HL-60/S4 treated with retinoic acid at 250 ng/mL for 4 days and 3 days (cell line): ENCODE data around the gene KRTAP10-1.
"Not testable (repeated sequence)": the region's sequence is repeated elsewhere in the genome, so short reads cannot be mapped to it uniquely, and the experiment has no call there.

ENCODE experiments used
- in situ Hi-C: fragments of 300-500 bp; cut with MboI; formaldehyde crosslinking; loops from 2 replicates; pipeline ENCODE4 v1.7.0; 2022; ENCODE audit warnings: low sequenced_read_pairs

Gene KRTAP10-1

GRCh38 chr21:44571296-44571695 lies 31.3 kb upstream of the KRTAP10-1 start:
- in situ Hi-C loops: no loop called here

GRCh38 chr21:44569861-44570517 lies 30.0 kb upstream of the KRTAP10-1 start:
- in situ Hi-C loops: no loop called here

- in situ Hi-C loops: no loop called here
These were observed 28.9 kb upstream of the KRTAP10-1 start for GRCh38 chr21:44568667-44569556.

DNA sequence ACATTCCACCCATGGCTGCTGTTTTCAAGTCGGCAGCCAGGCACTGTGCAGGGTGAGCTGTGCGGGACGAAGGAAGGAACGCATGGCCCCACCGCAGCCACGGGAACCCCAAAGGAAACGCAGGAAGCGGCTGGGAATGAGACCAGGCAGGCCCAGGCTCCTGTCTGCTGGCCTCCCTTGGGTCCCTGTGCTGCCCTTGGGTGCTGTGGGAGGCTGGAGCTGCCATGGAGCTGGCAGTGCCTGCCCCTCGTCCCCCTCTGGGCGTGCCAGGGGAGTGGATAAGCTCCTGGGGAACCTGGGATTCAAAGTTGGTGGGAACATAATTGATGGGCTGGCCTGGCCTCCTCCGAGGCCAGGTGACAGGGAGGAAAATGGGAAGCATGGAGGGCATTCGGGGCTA lies 28.3 kb upstream of the KRTAP10-1 start:
- in situ Hi-C loops: no loop called here

GRCh38 chr21:44567481-44568171 lies 27.6 kb upstream of the KRTAP10-1 start:
- in situ Hi-C loops: no loop called here

- in situ Hi-C loops: no loop called here
These were observed 26.4 kb upstream of the KRTAP10-1 start for GRCh38 chr21:44566403-44566802.

- in situ Hi-C loops: no loop called here
These were observed 25.0 kb upstream of the KRTAP10-1 start for GRCh38 chr21:44564886-44565598.

DNA sequence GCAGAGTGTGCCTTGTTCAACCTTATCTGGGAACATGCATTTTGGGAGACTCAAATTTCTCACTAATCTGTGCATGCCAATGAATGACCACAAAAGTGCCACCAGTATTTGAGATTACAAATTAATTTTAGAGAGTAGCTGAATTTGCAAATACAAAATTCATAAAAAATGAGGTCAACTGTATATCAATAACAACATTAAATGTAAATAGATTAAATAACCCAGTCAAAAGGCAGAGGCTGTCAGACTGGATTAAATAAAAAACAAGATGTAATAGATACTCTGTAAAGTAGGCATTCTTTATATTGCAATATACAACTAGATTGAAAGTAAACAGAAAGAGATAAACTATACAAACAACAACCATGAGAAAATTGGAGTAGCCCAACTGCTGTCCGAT lies 24.1 kb upstream of the KRTAP10-1 start:
- in situ Hi-C loops: no loop called here

DNA sequence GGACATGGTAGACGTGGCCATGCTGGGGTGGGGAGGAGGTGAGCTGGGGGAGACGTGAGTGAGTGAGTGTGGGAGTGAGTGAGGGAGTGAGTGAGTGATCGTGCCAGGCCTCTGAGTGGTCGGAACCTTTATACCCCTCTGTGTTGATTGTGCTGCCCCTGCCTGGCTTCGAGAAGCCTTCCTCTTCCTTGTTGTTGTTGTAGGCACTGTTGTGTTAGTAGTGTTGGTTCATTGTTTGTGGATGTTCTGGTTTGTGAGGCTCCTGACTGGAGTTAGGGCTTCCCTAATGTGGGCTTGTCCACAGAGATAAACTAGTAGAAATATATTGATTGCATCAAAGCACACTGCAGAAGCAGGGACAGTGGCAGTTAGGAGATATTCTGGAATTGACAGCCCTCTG lies 18.7 kb upstream of the KRTAP10-1 start, which contains the start of gene KRTAP10-3:
Gene KRTAP10-3 (minus strand): TSS at position 101 of the 400 bp plus-strand sequence. CDS start 80 bp downstream, at position 21.
- in situ Hi-C loops: no loop called here

GRCh38 chr21:44558329-44558675 lies 18.3 kb upstream of the KRTAP10-1 start:
- in situ Hi-C loops: not testable (repeated sequence)

DNA sequence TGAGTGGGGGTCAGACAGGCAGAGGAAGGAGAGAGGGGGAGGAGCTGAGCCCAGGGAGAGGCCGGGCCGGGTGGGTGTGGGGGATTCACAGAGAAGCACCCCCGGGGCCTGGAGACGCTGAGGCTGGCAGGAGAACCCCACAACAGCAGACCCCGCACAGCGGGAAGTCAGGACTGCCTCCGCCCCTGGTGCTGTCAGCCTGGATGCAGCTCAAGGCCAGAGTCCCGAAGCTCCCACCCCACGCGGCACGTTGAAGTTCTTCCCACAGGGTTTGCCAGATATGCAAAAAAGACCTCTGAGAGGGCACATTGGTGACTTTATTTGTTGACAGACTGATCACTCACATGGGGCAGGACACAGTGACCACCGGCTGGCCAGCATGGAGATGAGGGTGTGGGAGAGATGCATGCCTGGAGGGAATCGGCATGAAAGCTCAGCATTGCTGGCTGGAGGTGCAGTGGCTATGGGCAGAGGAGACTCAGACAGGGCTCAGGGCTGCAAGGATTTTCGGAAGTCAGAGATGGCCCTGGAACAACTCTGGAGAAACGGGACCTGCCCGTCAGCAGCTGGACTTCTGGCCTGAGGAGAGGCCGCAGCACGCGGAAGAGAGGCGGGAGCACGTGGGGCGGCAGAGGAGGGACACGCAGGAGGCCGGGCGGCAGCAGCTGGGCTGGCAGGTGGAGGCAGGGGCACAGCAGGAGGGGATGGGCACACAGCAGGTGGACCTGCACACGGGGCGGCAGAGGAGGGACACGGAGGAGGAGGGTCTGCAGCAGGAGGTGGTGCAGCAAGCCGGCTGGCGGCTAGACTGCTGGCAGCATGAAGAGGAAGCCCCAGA lies 17.7 kb upstream of the KRTAP10-1 start:
- in situ Hi-C loops: no loop called here

- in situ Hi-C loops: no loop called here
These were observed 16.9 kb upstream of the KRTAP10-1 start for GRCh38 chr21:44556879-44557278.

DNA sequence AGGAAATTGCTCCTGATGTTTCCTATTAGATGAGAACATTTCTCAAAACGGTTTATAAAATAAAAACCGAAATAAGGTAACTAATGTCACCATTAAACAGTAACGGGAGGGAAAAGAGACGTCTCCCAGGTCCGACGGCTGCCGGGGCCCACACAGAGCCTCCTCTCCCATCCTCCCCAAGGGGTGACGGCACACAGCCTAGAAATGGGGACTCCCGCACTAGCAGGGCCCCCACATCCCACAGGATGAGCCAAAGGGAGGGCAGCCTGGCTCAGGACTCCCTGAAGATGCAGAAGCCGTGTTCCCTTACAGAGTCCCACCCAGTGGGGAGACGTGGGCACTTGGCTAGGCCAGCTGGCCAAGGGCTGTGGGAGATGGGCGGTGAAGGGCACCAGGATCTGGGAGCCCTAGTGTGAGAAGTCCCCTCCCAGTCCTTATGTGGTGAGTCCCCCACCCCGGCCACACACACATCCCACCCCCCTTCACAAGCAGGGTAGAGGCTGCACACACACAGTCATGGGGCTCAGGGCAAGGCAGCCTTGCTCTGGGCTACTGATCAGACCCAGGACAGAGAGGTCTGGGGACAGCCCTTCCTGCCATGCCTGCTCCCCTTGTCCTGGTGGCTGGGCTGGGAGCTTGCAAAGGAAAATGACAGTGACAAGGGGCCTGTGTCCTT lies 15.3 kb upstream of the KRTAP10-1 start:
- in situ Hi-C loops: no loop called here

DNA sequence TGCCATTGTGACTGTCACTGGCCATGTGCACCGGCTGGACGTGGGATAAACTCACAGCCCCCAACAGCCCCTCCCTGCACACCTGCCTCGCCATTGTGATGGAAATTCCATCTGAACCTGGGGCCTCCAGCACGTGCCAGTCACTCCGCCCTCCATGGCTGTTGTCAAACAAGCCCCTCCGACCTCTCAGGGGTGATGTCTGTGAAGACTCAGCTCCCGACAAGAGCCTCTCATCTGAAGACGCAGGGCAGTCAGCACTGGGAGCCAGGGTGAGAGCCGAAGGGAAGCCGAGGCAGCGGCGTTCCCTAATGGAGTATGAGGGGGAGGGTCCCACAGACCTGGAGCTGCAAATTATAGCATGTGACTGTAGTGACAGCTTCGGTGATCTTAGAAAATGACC lies 12.7 kb upstream of the KRTAP10-1 start:
- in situ Hi-C loops: no loop called here

- in situ Hi-C loops: no loop called here
These were observed 12.1 kb upstream of the KRTAP10-1 start for GRCh38 chr21:44552136-44552535.

DNA sequence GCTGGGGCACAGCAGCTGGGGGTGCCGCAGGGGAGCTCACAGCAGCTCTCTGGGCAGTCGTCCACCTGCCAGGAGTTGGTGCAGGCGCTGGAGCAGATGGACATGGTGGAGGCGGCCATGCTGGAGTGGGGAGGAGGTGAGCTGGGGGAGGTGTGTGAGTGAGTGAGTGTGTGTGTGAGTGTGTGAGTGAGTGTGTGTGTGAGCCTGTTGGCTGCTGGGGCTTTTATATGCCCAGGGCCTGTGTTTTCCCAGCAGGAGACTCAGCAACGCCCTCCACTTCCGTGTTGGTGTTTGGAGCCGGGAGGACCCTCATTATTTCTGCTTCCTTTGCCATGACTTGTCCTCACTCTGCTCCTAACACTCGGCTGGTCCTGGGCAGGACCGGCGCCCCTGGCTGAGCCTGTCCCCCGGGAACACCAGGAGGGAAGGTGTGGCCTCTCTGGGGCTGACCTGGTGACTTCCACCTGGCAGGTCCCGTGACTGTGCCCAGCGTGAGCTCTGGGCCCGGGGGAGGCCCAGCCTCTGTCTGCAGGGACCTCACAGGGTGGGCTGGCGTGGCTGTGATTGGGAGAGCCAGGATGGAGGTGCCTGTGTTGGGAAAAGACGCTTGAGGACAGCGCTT lies 11.5 kb upstream of the KRTAP10-1 start, which contains the start of gene KRTAP10-2:
Gene KRTAP10-2 (minus strand): TSS at position 166 of the 622 bp plus-strand sequence. CDS start 47 bp downstream, at position 119.
- in situ Hi-C loops: no loop called here

- in situ Hi-C loops: no loop called here
These were observed 10.8 kb upstream of the KRTAP10-1 start for GRCh38 chr21:44550807-44551206.

DNA sequence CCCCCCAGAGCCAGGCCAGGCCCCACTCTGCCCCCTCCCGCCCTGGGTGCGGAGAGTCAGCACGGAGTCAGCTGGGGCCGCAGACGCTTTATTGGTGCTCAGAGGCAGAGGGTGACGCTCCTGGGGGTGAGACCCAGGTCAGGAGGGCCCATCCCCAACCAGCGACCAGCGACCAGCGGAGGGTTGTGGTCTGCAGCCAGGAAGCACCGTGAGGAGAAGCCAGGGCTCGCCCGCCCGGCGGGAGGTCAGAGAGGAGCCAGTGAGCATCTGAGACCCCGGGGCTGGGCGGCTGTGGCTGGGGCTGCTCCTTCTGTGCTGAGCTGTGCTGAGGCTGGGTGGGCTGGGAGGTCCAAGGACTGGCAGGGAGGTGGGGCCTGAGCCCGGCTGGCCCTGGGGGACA lies 10.3 kb upstream of the KRTAP10-1 start:
- in situ Hi-C loops: not testable (repeated sequence)
